Liver (tissue), 9 donors: Measurements from ENCODE around the gene APOL6. TPM values are rescaled to one million over a fixed set of nuclear protein-coding genes. Genes with fewer than 3 reads are reported as not detected.

Experiments used
- DNase-seq: peaks from one replicate; pipeline ENCODE4 v3.0.0-alpha.2; 2017; ENCODE audit warnings: low spot score
- H3K27ac ChIP-seq, 2 donors: one replicate each; pipeline ENCODE4 v1.7.0; 2013; ENCODE audit warnings: inconsistent platforms in 2 of 2, low read length in 2 of 2, control low read depth in 1 of 2, low read depth in 1 of 2, mild to moderate bottlenecking in 1 of 2
- H3K27me3 ChIP-seq, 4 donors: one replicate each; pipeline versions ENCODE4 v1.6.1 to v1.7.0; 2013; ENCODE audit warnings: low read length in 3 of 4, inconsistent platforms in 1 of 4, mild to moderate bottlenecking in 1 of 4, moderate library complexity in 1 of 4; ENCODE audit not compliant: control insufficient read depth in 4 of 4, insufficient read depth in 4 of 4
- H3K36me3 ChIP-seq, 4 donors: one replicate each; pipeline versions ENCODE4 v1.6.1 to v1.7.0; 2013; ENCODE audit warnings: low read length in 3 of 4, mild to moderate bottlenecking in 3 of 4, low read depth in 1 of 4, moderate library complexity in 1 of 4; ENCODE audit not compliant: control insufficient read depth in 4 of 4, insufficient read depth in 3 of 4
- H3K4me1 ChIP-seq, 4 donors: one replicate each; pipeline versions ENCODE4 v1.6.1 to v1.7.0; 2013; ENCODE audit warnings: low read length in 3 of 4, mild to moderate bottlenecking in 3 of 4, moderate library complexity in 1 of 4; ENCODE audit not compliant: control insufficient read depth in 4 of 4, insufficient read depth in 4 of 4
- H3K4me3 ChIP-seq, 3 donors: one replicate each; pipeline versions ENCODE4 v1.6.1 to v1.7.0; 2013; ENCODE audit warnings: low read length in 3 of 3, control low read depth in 1 of 3, low read depth in 1 of 3, mild to moderate bottlenecking in 1 of 3
- H3K9ac ChIP-seq, 2 donors: one replicate each; pipeline ENCODE4 v1.7.0; 2013; ENCODE audit warnings: low read length in 2 of 2, mild to moderate bottlenecking in 2 of 2, moderate library complexity in 2 of 2, control low read depth in 1 of 2, low read depth in 1 of 2
- H3K9me3 ChIP-seq, 4 donors: one replicate each; pipeline versions ENCODE4 v1.6.1 to v1.7.0; 2013; ENCODE audit warnings: low read length in 3 of 4; ENCODE audit not compliant: control insufficient read depth in 4 of 4
- ATF3 ChIP-seq: IDR thresholded peaks from 2 replicates; pipeline ENCODE4 v1.6.1; 2016; ENCODE audit warnings: antibody characterized with exemption
- CTCF ChIP-seq: fragments of 150-350 bp; IDR thresholded peaks from 2 replicates; pipeline ENCODE4 v1.5.1; 2017; ENCODE audit warnings: improper control_type of control experiment, low read depth, low read length; ENCODE audit not compliant: missing input control
- EGR1 ChIP-seq, 2 donors: IDR thresholded peaks; 2 replicates each; pipeline ENCODE4 v1.6.1; 2016 to 2018; ENCODE audit warnings: antibody characterized with exemption in 2 of 2, low read depth in 2 of 2
- FOXA1 ChIP-seq: IDR thresholded peaks from 2 replicates; pipeline ENCODE4 v1.6.1; 2016; ENCODE audit warnings: antibody characterized with exemption
- FOXA2 ChIP-seq: IDR thresholded peaks from 2 replicates; pipeline ENCODE4 v1.6.1; 2016; ENCODE audit warnings: antibody characterized with exemption
- GABPA ChIP-seq, 2 donors: IDR thresholded peaks in 1 of 2; conservative IDR thresholded peaks in 1 of 2; 2 replicates each; pipeline ENCODE4 v1.6.1; 2016; ENCODE audit warnings: antibody characterized with exemption in 2 of 2, mild to moderate bottlenecking in 1 of 2, moderate library complexity in 1 of 2
- HNF4G ChIP-seq: IDR thresholded peaks from 2 replicates; pipeline ENCODE4 v1.6.1; 2016; ENCODE audit warnings: antibody characterized with exemption
- JUND ChIP-seq, 2 donors: IDR thresholded peaks; 2 replicates each; pipeline ENCODE4 v1.6.1; 2016; ENCODE audit warnings: antibody characterized with exemption in 2 of 2
- NR2F2 ChIP-seq: IDR thresholded peaks from 2 replicates; pipeline ENCODE4 v1.6.1; 2016; ENCODE audit warnings: antibody characterized with exemption
- REST ChIP-seq: IDR thresholded peaks from 2 replicates; pipeline ENCODE4 v1.6.1; 2016; ENCODE audit warnings: antibody characterized with exemption, mild to moderate bottlenecking
- RXRA ChIP-seq, 2 donors: IDR thresholded peaks; 2 replicates each; pipeline ENCODE4 v1.6.1; 2017 to 2018; ENCODE audit warnings: antibody characterized with exemption in 2 of 2, mild to moderate bottlenecking in 1 of 2
- SP1 ChIP-seq: IDR thresholded peaks from 2 replicates; pipeline ENCODE4 v1.6.1; 2018; ENCODE audit warnings: antibody characterized with exemption, mild to moderate bottlenecking
- YY1 ChIP-seq: IDR thresholded peaks from 2 replicates; pipeline ENCODE4 v1.6.1; 2016; ENCODE audit warnings: antibody characterized with exemption, mild to moderate bottlenecking
- WGBS: extraction: QIAGEN DNeasy Blood & Tissue Kit; methylation state at CpG from one replicate; pipeline ENCODE4 v1.1.7; 2013; 5-methylcytosine and 5-hydroxymethylcytosine counted together
- polyA plus RNA-seq, 2 donors: library from polyadenylated mRNA; stranded (reverse) in 1 of 2; unstranded in 1 of 2; fragments of 200-250 nt in 1 of 2; fragments of >200 nt in 1 of 2; fragmentation: Nextera tagmentation in 1 of 2; extraction: Ambion mirVana in 1 of 2; gene quantifications; one replicate each; pipeline versions ENCODE4 v1.2.1 to v1.2.3, GENCODE V29; 2013 to 2015
- total RNA-seq, 2 donors: library from RNA; depleted of rRNA; stranded (reverse); fragments of >200 nt; gene quantifications; one replicate each; pipeline ENCODE4 v1.2.3, GENCODE V29; 2014
- donor health status: healthy.
- donor health status: healthy.
- donor health status: healthy.
- donor health status: healthy.
- donor health status: healthy.

The APOL6 gene
- total and polyA plus RNA-seq, 4 donors, result 10.3 to 80.1 (median 17.3) TPM

GRCh38 chr22:35609261-35609660, 39.0 kb upstream of the APOL6 start:
- Histone ChIP-seq H3K4me3 (no peak overlapping the region), H3K9me3 (no peaks in the 10 kb centered on the region), H3K9ac (no peak overlapping the region), H3K27ac (no peak overlapping the region), H3K27me3 (no peaks in the 10 kb centered on the region), H3K4me1 (peaks cover 3 to 16% (median 12%) of the 10 kb centered on the region in 4 donors), H3K36me3 (no peaks in the 10 kb centered on the region)
- DNase-seq, result no peak
- WGBS, result 95% methylated on average over 9 of the region's 9 CpGs
- TF ChIP-seq REST (no peak), ATF3 (no peak), RXRA (IDR thresholded peaks at IDR 0.05) (no peak), EGR1 (IDR thresholded peaks at IDR 0.05; ENCODE audit: low read depth in 2 of 2) (no peak), HNF4G (no peak), SP1 (no peak), GABPA (IDR thresholded peaks at IDR 0.05 in 1 of 2, conservative IDR thresholded peaks at IDR 0.05 in 1 of 2) (no peak), FOXA1 (no peak), CTCF (no peak), JUND (IDR thresholded peaks at IDR 0.05) (no peak), NR2F2 (no peak), YY1 (no peak)

- H3K27me3 ChIP-seq, result no peaks in the 10 kb centered on the region
- WGBS, result 83% methylated on average over 4 of the region's 4 CpGs
- TF ChIP-seq HNF4G (no peak), SP1 (no peak)
- no peak overlapping the region for H3K9ac ChIP-seq
- H3K4me3 ChIP-seq, result no peak overlapping the region
- H3K9me3 ChIP-seq, result no peaks in the 10 kb centered on the region
- DNase-seq, result no peak
- no peak overlapping the region for H3K27ac ChIP-seq
- no peaks in the 10 kb centered on the region for H3K36me3 ChIP-seq
- peaks cover 3 to 16% (median 12%) of the 10 kb centered on the region in 4 donors for H3K4me1 ChIP-seq
Measured at GRCh38 chr22:35609761-35610160, 38.5 kb upstream of the APOL6 start.

GRCh38 chr22:35610741-35611140, 37.5 kb upstream of the APOL6 start:
- no peaks in the 10 kb centered on the region for H3K27me3 ChIP-seq
- DNase-seq, result no peak
- H3K36me3 ChIP-seq, result no peaks in the 10 kb centered on the region
- no peaks in the 10 kb centered on the region for H3K9me3 ChIP-seq
- WGBS, result 70% methylated on average over 10 of the region's 10 CpGs
- no peak overlapping the region for H3K27ac ChIP-seq
- no peak overlapping the region for H3K9ac ChIP-seq
- H3K4me3 ChIP-seq, result no peak overlapping the region
- peaks cover 3 to 13% (median 10%) of the 10 kb centered on the region in 4 donors for H3K4me1 ChIP-seq
- TF ChIP-seq ATF3 (no peak), CTCF (no peak), FOXA2 (no peak), REST (no peak), GABPA (IDR thresholded peaks at IDR 0.05 in 1 of 2, conservative IDR thresholded peaks at IDR 0.05 in 1 of 2) (no peak), SP1 (no peak), EGR1 (IDR thresholded peaks at IDR 0.05; ENCODE audit: low read depth in 2 of 2) (no peak), RXRA (IDR thresholded peaks at IDR 0.05) (no peak), HNF4G (no peak), JUND (IDR thresholded peaks at IDR 0.05) (no peak)
